ENCODE data around the gene STK38L. TPM values are rescaled to one million over a fixed set of nuclear protein-coding genes. Genes with fewer than 3 reads are reported as not detected.

The STK38L gene
- total RNA-seq, 1 experiment from 2014 or later: 25.2 TPM

- TF ChIP-seq REST (IDR thresholded peaks at IDR 0.05; ENCODE audit: insufficient read depth in 1 of 2, low read depth in 2 of 2, low read length in 1 of 2) (no peak), CTCF (IDR thresholded peaks at IDR 0.05) (no peak), SIN3A (IDR thresholded peaks at IDR 0.05; ENCODE audit: borderline replicate concordance, insufficient read depth, low read depth, low read length) (no peak), TCF7L2 (IDR thresholded peaks at IDR 0.05; ENCODE audit: low read depth, low read length) (no peak), POLR2AphosphoS5 (IDR thresholded peaks at IDR 0.05; ENCODE audit: low read depth, low read length) (no peak)
- CTCF ChIA-PET: no interaction called here
- no peak for DNase-seq (ENCODE audit: low read depth, low spot score)
- H3K27ac ChIP-seq (ENCODE audit: low read length): no peak overlapping the region
- H3K36me3 ChIP-seq (ENCODE audit: control insufficient read depth, insufficient read depth, low read length): no peaks in the 10 kb centered on the region
- peaks cover 11% of the 10 kb centered on the region for H3K27me3 ChIP-seq (ENCODE audit: control insufficient read depth, insufficient read depth, low read length)
- in situ Hi-C loops (cut with HindIII; ENCODE audit: low pct_unique_long_range_greater_than_20kb, low sequenced_read_pairs) (no loop called here), intact Hi-C loops (cut with micrococcal nuclease; ENCODE audit: unreplicated experiment) (no loop called here)
- H3K4me3 ChIP-seq (ENCODE audit: low read depth in 2 of 2, low read length in 2 of 2): no peak overlapping the region
- ATAC-seq: no peak
- no peaks in the 10 kb centered on the region for H3K4me1 ChIP-seq (ENCODE audit: control insufficient read depth, insufficient read depth, low read length)
- no peaks in the 10 kb centered on the region for H3K9me3 ChIP-seq (ENCODE audit: control insufficient read depth, insufficient read depth, low read depth, low read length)
- POLR2A ChIA-PET: no interaction called here
- no TSS peak for BruUV-seq (replicated peaks)
These were observed 42.9 kb upstream of the STK38L start for GRCh38 chr12:27201169-27201568.

GRCh38 chr12:27206801-27207502, 37.1 kb upstream of the STK38L start:
- ATAC-seq (no peak), DNase-seq (ENCODE audit: low read depth, low spot score) (no peak)
- intact Hi-C loops (cut with micrococcal nuclease; ENCODE audit: unreplicated experiment) (no loop called here), in situ Hi-C loops (cut with HindIII; ENCODE audit: low pct_unique_long_range_greater_than_20kb, low sequenced_read_pairs) (no loop called here)
- Histone ChIP-seq H3K27me3 (ENCODE audit: control insufficient read depth, insufficient read depth, low read length) (no peaks in the 10 kb centered on the region), H3K4me3 (ENCODE audit: low read depth in 2 of 2, low read length in 2 of 2) (no peak overlapping the region), H3K36me3 (ENCODE audit: control insufficient read depth, insufficient read depth, low read length) (no peaks in the 10 kb centered on the region), H3K4me1 (ENCODE audit: control insufficient read depth, insufficient read depth, low read length) (no peaks in the 10 kb centered on the region), H3K9me3 (ENCODE audit: control insufficient read depth, insufficient read depth, low read depth, low read length) (no peaks in the 10 kb centered on the region), H3K27ac (ENCODE audit: low read length) (no peak overlapping the region)
- no peak for TF ChIP-seq POLR2AphosphoS5 (IDR thresholded peaks at IDR 0.05; ENCODE audit: low read depth, low read length)
- no peak for TF ChIP-seq REST (IDR thresholded peaks at IDR 0.05; ENCODE audit: insufficient read depth in 1 of 2, low read depth in 2 of 2, low read length in 1 of 2)
- TF ChIP-seq CTCF (IDR thresholded peaks at IDR 0.05): no peak
- TF ChIP-seq TCF7L2 (IDR thresholded peaks at IDR 0.05; ENCODE audit: low read depth, low read length): no peak
- no peak for TF ChIP-seq SIN3A (IDR thresholded peaks at IDR 0.05; ENCODE audit: borderline replicate concordance, insufficient read depth, low read depth, low read length)
- POLR2A ChIA-PET: no interaction called here
- CTCF ChIA-PET: no interaction called here
- no TSS peak for BruUV-seq (replicated peaks)
